ENCODE results near the gene RCN2. TPM values are rescaled to one million over a fixed set of nuclear protein-coding genes. Genes with fewer than 3 reads are reported as not detected.

The RCN2 gene
- total and polyA plus RNA-seq, 2 donors (not counting 3 experiments of a cell fraction or from before 2014, with no cell fraction given), result 45.2 to 71.9 TPM

- DNase-seq (ENCODE audit: low read depth, low spot score) (peak; percentile 46), FAIRE-seq (no peak)
- H3K27me3 ChIP-seq (ENCODE audit: control insufficient read depth in 2 of 2, insufficient read depth in 2 of 2, low read length in 2 of 2), result peaks cover 0 to 12% of the 10 kb centered on the region in 2 experiments
- intact Hi-C loops (cut with micrococcal nuclease), result no loop called here
- ChIA-PET POLR2A (no interaction called here), CTCF (interaction anchor here (1.4 kb wide), 1 partner anchor 667 kb away, joined by 4 read pairs; no protein-coding TSS in a partner anchor)
- H3K27ac ChIP-seq (ENCODE audit: insufficient read depth, low read depth, low read length), result no peak overlapping the region
- no peak overlapping the region for H3K9ac ChIP-seq (replicated peaks; ENCODE audit: extremely low read depth, insufficient read depth, low read length)
- BruUV-seq (replicated peaks), result no TSS peak
- dilution Hi-C loops (cut with MboI; ENCODE audit: extremely low pct_ligation_motif_present, low sequenced_read_pairs), result no loop called here
- H3K4me1 ChIP-seq (ENCODE audit: control insufficient read depth, extremely low read depth, insufficient read depth, low read length), result peaks cover 6% of the 10 kb centered on the region
- no peaks in the 10 kb centered on the region for H3K9me1 ChIP-seq (replicated peaks; ENCODE audit: control insufficient read depth, extremely low read depth, insufficient read depth, low read length)
- H3K9me3 ChIP-seq (replicated peaks; ENCODE audit: control insufficient read depth, insufficient read depth, low read length), result no peaks in the 10 kb centered on the region
- no peak overlapping the region for H3K4me2 ChIP-seq (ENCODE audit: insufficient read depth, low read length)
- no peak for TF ChIP-seq EZH2 (IDR thresholded peaks at IDR 0.05; ENCODE audit: borderline replicate concordance, low read depth, low read length, severe bottlenecking)
- no peak for TF ChIP-seq GATA2 (IDR thresholded peaks at IDR 0.05; ENCODE audit: insufficient read depth, insufficient read length, low read depth, low read length)
- no peak for TF ChIP-seq POLR2AphosphoS5 (IDR thresholded peaks at IDR 0.05; ENCODE audit: insufficient read depth, low read depth, low read length)
- TF ChIP-seq FOS (IDR thresholded peaks at IDR 0.05; ENCODE audit: borderline replicate concordance, insufficient read depth, low read length), result no peak
- no peaks in the 10 kb centered on the region for H4K20me1 ChIP-seq (replicated peaks; ENCODE audit: control insufficient read depth, extremely low read depth, insufficient read depth, low read length)
- peak overlapping the region; percentile 46 for H2AFZ ChIP-seq (ENCODE audit: low read depth, low read length)
- no peaks in the 10 kb centered on the region for H3K79me2 ChIP-seq (ENCODE audit: control insufficient read depth, insufficient read depth, low read length)
- no peaks in the 10 kb centered on the region for H3K36me3 ChIP-seq (ENCODE audit: control insufficient read depth in 2 of 2, extremely low read depth in 1 of 2, insufficient read depth in 2 of 2, low read length in 2 of 2)
- no peak overlapping the region for H3K4me3 ChIP-seq (replicated peaks in 1 of 3; ENCODE audit: insufficient read depth in 1 of 3, low read depth in 1 of 3, low read length in 3 of 3)
Observed at GRCh38 chr15:76967067-76967466, 35.5 kb downstream of the RCN2 start.

- Histone ChIP-seq H3K4me1 (ENCODE audit: control insufficient read depth, extremely low read depth, insufficient read depth, low read length) (peaks cover 14% of the 10 kb centered on the region), H3K36me3 (ENCODE audit: control insufficient read depth in 2 of 2, extremely low read depth in 1 of 2, insufficient read depth in 2 of 2, low read length in 2 of 2) (no peaks in the 10 kb centered on the region), H3K9me1 (replicated peaks; ENCODE audit: control insufficient read depth, extremely low read depth, insufficient read depth, low read length) (no peaks in the 10 kb centered on the region), H3K4me3 (replicated peaks in 1 of 3; ENCODE audit: insufficient read depth in 1 of 3, low read depth in 1 of 3, low read length in 3 of 3) (no peak overlapping the region), H4K20me1 (replicated peaks; ENCODE audit: control insufficient read depth, extremely low read depth, insufficient read depth, low read length) (no peaks in the 10 kb centered on the region), H3K27me3 (ENCODE audit: control insufficient read depth in 2 of 2, insufficient read depth in 2 of 2, low read length in 2 of 2) (peaks cover 0 to 4% of the 10 kb centered on the region in 2 experiments), H2AFZ (ENCODE audit: low read depth, low read length) (no peak overlapping the region), H3K79me2 (ENCODE audit: control insufficient read depth, insufficient read depth, low read length) (no peaks in the 10 kb centered on the region), H3K4me2 (ENCODE audit: insufficient read depth, low read length) (no peak overlapping the region), H3K9me3 (replicated peaks; ENCODE audit: control insufficient read depth, insufficient read depth, low read length) (no peaks in the 10 kb centered on the region), H3K9ac (replicated peaks; ENCODE audit: extremely low read depth, insufficient read depth, low read length) (no peak overlapping the region), H3K27ac (ENCODE audit: insufficient read depth, low read depth, low read length) (no peak overlapping the region)
- ChIA-PET CTCF (interaction anchor here (0.6 to 1.4 kb wide), 2 partner anchors 665 to 865 kb away, joined by 3 to 4 read pairs; no protein-coding TSS in a partner anchor), POLR2A (interaction anchor here (1.0 kb wide), 1 partner anchor 9 kb away, joined by 3 read pairs; no protein-coding TSS in a partner anchor)
- BruUV-seq (replicated peaks), result no TSS peak
- no peak for TF ChIP-seq MYC (IDR thresholded peaks at IDR 0.05; ENCODE audit: low read depth, low read length)
- TF ChIP-seq FOS (IDR thresholded peaks at IDR 0.05; ENCODE audit: borderline replicate concordance, insufficient read depth, low read length), result peak; percentile 49
- FAIRE-seq (no peak), DNase-seq (ENCODE audit: low read depth, low spot score) (no peak)
- intact Hi-C loops (cut with micrococcal nuclease) (no loop called here), dilution Hi-C loops (cut with MboI; ENCODE audit: extremely low pct_ligation_motif_present, low sequenced_read_pairs) (no loop called here)
Observed at GRCh38 chr15:76968306-76968705, 36.8 kb downstream of the RCN2 start.
